H1 (cell line): ENCODE data around the gene AURKB. TPM values are rescaled to one million over a fixed set of nuclear protein-coding genes. Genes with fewer than 3 reads are reported as not detected.

Experiments
- CHD7 ChIP-seq: fragments of 300-600 bp; sonication (generic); IDR thresholded peaks from 2 replicates; pipeline ENCODE4 v1.7.1; 2012; ENCODE audit warnings: low read length, moderate library complexity, mild to moderate bottlenecking, inconsistent platforms; ENCODE audit not compliant: insufficient replicate concordance
- E2F6 ChIP-seq: IDR thresholded peaks from 2 replicates; pipeline ENCODE4 v1.6.1; 2012; ENCODE audit warnings: inconsistent platforms
- JUN ChIP-seq: IDR thresholded peaks from 2 replicates; pipeline ENCODE4 v1.6.1; 2011; ENCODE audit warnings: low read depth, mild to moderate bottlenecking, improper control_type of control experiment, low read length
- polyA plus RNA-seq, 7 experiments: library from polyadenylated mRNA; depleted of rRNA in 3 of 7; stranded (reverse) in 5 of 7; unstranded in 2 of 7; fragments of >200 nt in 5 of 7; fragments of 200-250 nt in 2 of 7; gene quantifications; 1 replicate in 5 of 7; 2 replicates in 1 of 7; 4 replicates in 1 of 7; pipeline versions ENCODE4 v1.2.1 to v1.2.3, GENCODE V29; 2011 to 2013; ENCODE audit warnings: missing spikeins in 2 of 7, mixed read lengths in 2 of 7
- total RNA-seq: library from RNA; stranded (reverse); fragmentation: NEBNext Ultra II Directional; extraction: Animal tissue kit (Norgen Biotek cat#: 25700); gene quantifications from 2 replicates; pipeline ENCODE4 v1.2.1, GENCODE V29; 2021

AURKB gene
- total and polyA plus RNA-seq, 2 of the 8 experiments (the other 6 are each of a cell fraction or from before 2014, with no cell fraction given) = 102 to 160 TPM

- TF ChIP-seq CHD7 (no peak), E2F6 (peak; percentile 82), JUN (no peak)
These were observed 47.1 kb downstream of the AURKB start (continued) for GRCh38 chr17:8162997-8163977.
